DND-41 (cell line): Measurements from ENCODE around the gene PCDH10.

ENCODE experiments used
- CTCF ChIP-seq: IDR thresholded peaks from 2 replicates; pipeline ENCODE4 v1.5.1; 2012; ENCODE audit warnings: borderline replicate concordance, low read length, moderate library complexity, mild to moderate bottlenecking; ENCODE audit not compliant: poor library complexity, severe bottlenecking; ENCODE audit errors: extremely low read depth
- EZH2 ChIP-seq: IDR thresholded peaks from 3 replicates; pipeline ENCODE4 v1.6.1; 2012; ENCODE audit warnings: borderline replicate concordance, low read depth, mild to moderate bottlenecking, moderate library complexity, low read length, inconsistent platforms; ENCODE audit not compliant: severe bottlenecking

- TF ChIP-seq CTCF = no peak
- no peak for TF ChIP-seq EZH2
Observed at GRCh38 chr4:133156556-133156955, 7.5 kb downstream of the PCDH10 start.
